Karpas-422 (cell line): ENCODE results near the gene PCDHB12. TPM values are rescaled to one million over a fixed set of nuclear protein-coding genes. Genes with fewer than 3 reads are reported as not detected.
"Not testable (repeated sequence)": the region's sequence is repeated elsewhere in the genome, so short reads cannot be mapped to it uniquely, and the experiment has no call there.

ENCODE experiments used
- DNase-seq: peaks from one replicate; pipeline ENCODE4 v3.0.0-alpha.2; 2015
- H2AFZ ChIP-seq: fragments of 200-600 bp; sonication (generic); 2 replicates; pipeline ENCODE4 v1.6.1; 2014; ENCODE audit warnings: antibody characterized with exemption, low read length, mixed read lengths
- H3K27ac ChIP-seq: fragments of 200-600 bp; sonication (generic); 2 replicates; pipeline ENCODE4 v1.5.1; 2014; ENCODE audit warnings: mild to moderate bottlenecking, low read length, moderate library complexity
- H3K27me3 ChIP-seq: fragments of 200-600 bp; sonication (generic); 2 replicates; pipeline ENCODE4 v1.6.1; 2014; ENCODE audit warnings: low read length, mixed read lengths
- H3K36me3 ChIP-seq: fragments of 200-600 bp; sonication (generic); 2 replicates; pipeline ENCODE4 v1.6.1; 2014; ENCODE audit warnings: low read length, mixed read lengths; ENCODE audit not compliant: insufficient read depth
- H3K4me1 ChIP-seq: fragments of 200-600 bp; sonication (generic); 2 replicates; pipeline ENCODE4 v1.6.1; 2014; ENCODE audit warnings: mild to moderate bottlenecking, low read length, mixed read lengths
- H3K4me2 ChIP-seq: fragments of 200-600 bp; sonication (generic); 2 replicates; pipeline ENCODE4 v1.6.1; 2014; ENCODE audit warnings: low read length, low read depth, mild to moderate bottlenecking; ENCODE audit not compliant: poor library complexity, severe bottlenecking
- H3K4me3 ChIP-seq: fragments of 200-600 bp; sonication (generic); 2 replicates; pipeline ENCODE4 v1.5.1; 2014; ENCODE audit warnings: mild to moderate bottlenecking, antibody characterized with exemption, low read length, mixed read lengths
- H3K79me2 ChIP-seq: fragments of 200-600 bp; sonication (generic); 2 replicates; pipeline ENCODE4 v1.6.1; 2014; ENCODE audit warnings: mild to moderate bottlenecking, low read length, mixed read lengths
- H3K9ac ChIP-seq: fragments of 200-600 bp; sonication (generic); 2 replicates; pipeline ENCODE4 v1.6.0; 2014; ENCODE audit warnings: low read length
- H3K9me2 ChIP-seq: fragments of 200-600 bp; sonication (generic), shearing (Covaris generic); replicated peaks from 2 replicates; pipeline ENCODE4 v1.6.0; 2014; ENCODE audit warnings: mild to moderate bottlenecking, low read length, moderate library complexity; ENCODE audit not compliant: insufficient read depth
- H3K9me3 ChIP-seq: fragments of 300-700, 200-600 bp; sonication (generic); 2 replicates; pipeline ENCODE4 v1.6.1; 2014; ENCODE audit warnings: low read length, mixed read lengths
- H4K20me1 ChIP-seq: fragments of 200-600 bp; sonication (generic); 2 replicates; pipeline ENCODE4 v1.6.1; 2014; ENCODE audit warnings: mild to moderate bottlenecking, antibody characterized with exemption, low read length, low read depth; ENCODE audit not compliant: insufficient read depth
- total RNA-seq: library from RNA; depleted of rRNA; stranded (reverse); fragments of >200 nt; shearing (Covaris generic); gene quantifications from 2 replicates; pipeline ENCODE4 v1.2.3, GENCODE V29; 2014; ENCODE audit warnings: low replicate concordance; rRNA removed

Gene PCDHB12
- total RNA-seq: not detected in 2 replicates

GRCh38 chr5:141208478-141208877 lies at the start of gene PCDHB12:
Gene PCDHB12 (plus strand): TSS chr5:141208719. CDS start chr5:141208908, 189 bp downstream.
- H3K4me1 ChIP-seq: no peaks in the 10 kb centered on the region; the same call in 1 of the 2 replicates
- no peak within 1 kb of the TSS for H3K4me3 ChIP-seq
- H3K79me2 ChIP-seq: no peaks in the 10 kb centered on the region
- no peaks in the 10 kb centered on the region for H3K9me2 ChIP-seq
- no peak within 1 kb of the TSS for H2AFZ ChIP-seq
- H3K27ac ChIP-seq: no peak within 1 kb of the TSS
- no peaks in the 10 kb centered on the region for H3K27me3 ChIP-seq
- peak; percentile 72 for DNase-seq
- no peaks in the 10 kb centered on the region for H3K9me3 ChIP-seq
- H4K20me1 ChIP-seq: no peaks in the 10 kb centered on the region
- no peaks in the 10 kb centered on the region for H3K36me3 ChIP-seq
- H3K9ac ChIP-seq: no peak within 1 kb of the TSS
- no peak within 1 kb of the TSS for H3K4me2 ChIP-seq

- Histone ChIP-seq H3K79me2 (no peaks in the 10 kb centered on the region), H3K4me3 (peak within 1 kb of the TSS; percentile 29; the same call in 1 of the 2 replicates), H2AFZ (peak within 1 kb of the TSS; percentile 54; the same call in 1 of the 2 replicates), H3K27me3 (no peaks in the 10 kb centered on the region), H3K4me2 (peak within 1 kb of the TSS; percentile 48), H3K4me1 (peaks cover 6% of the 10 kb centered on the region), H3K36me3 (no peaks in the 10 kb centered on the region), H3K27ac (no peak within 1 kb of the TSS), H3K9me3 (no peaks in the 10 kb centered on the region), H4K20me1 (no peaks in the 10 kb centered on the region), H3K9me2 (no peaks in the 10 kb centered on the region), H3K9ac (peak within 1 kb of the TSS; percentile 31)
- peak; percentile 80 for DNase-seq
Observed at GRCh38 chr5:141172381-141173204, 35.9 kb upstream of the PCDHB12 start, which contains the start of gene PCDHB7. Gene PCDHB7 (plus strand): TSS chr5:141172644. CDS start chr5:141172836, 192 bp downstream.

- not testable (repeated sequence) for H3K27me3 ChIP-seq, H3K4me1 ChIP-seq, DNase-seq, H3K9me3 ChIP-seq, H2AFZ ChIP-seq, H3K4me3 ChIP-seq, H3K9me2 ChIP-seq, H3K9ac ChIP-seq, H3K4me2 ChIP-seq, H3K79me2 ChIP-seq, H3K27ac ChIP-seq, H4K20me1 ChIP-seq, H3K36me3 ChIP-seq
Observed at GRCh38 chr5:141174291-141175104, 34.0 kb upstream of the PCDHB12 start.

- Histone ChIP-seq H3K27me3 (no peaks in the 10 kb centered on the region), H3K9me2 (no peaks in the 10 kb centered on the region), H3K79me2 (no peaks in the 10 kb centered on the region), H3K4me2 (no peak overlapping the region), H4K20me1 (no peaks in the 10 kb centered on the region), H3K4me1 (peaks cover 6% of the 10 kb centered on the region), H3K4me3 (no peak overlapping the region), H3K36me3 (no peaks in the 10 kb centered on the region), H2AFZ (no peak overlapping the region), H3K9me3 (no peaks in the 10 kb centered on the region), H3K27ac (no peak overlapping the region), H3K9ac (no peak overlapping the region)
- no peak for DNase-seq
Observed at GRCh38 chr5:141175933-141176332, 32.6 kb upstream of the PCDHB12 start.

- H3K27me3 ChIP-seq, H3K4me1 ChIP-seq, H3K4me2 ChIP-seq, H3K27ac ChIP-seq, H3K4me3 ChIP-seq, H3K79me2 ChIP-seq, H4K20me1 ChIP-seq, H3K9me3 ChIP-seq, DNase-seq, H2AFZ ChIP-seq, H3K36me3 ChIP-seq, H3K9me2 ChIP-seq, H3K9ac ChIP-seq: not testable (repeated sequence)
Observed at GRCh38 chr5:141177577-141178191, 30.8 kb upstream of the PCDHB12 start, which contains the start of gene PCDHB8. Gene PCDHB8 (plus strand): TSS chr5:141177790. CDS start chr5:141178035, 245 bp downstream.

- H3K79me2 ChIP-seq, H3K36me3 ChIP-seq, H3K27me3 ChIP-seq, H3K4me1 ChIP-seq, H3K27ac ChIP-seq, DNase-seq, H3K9me2 ChIP-seq, H4K20me1 ChIP-seq, H3K4me3 ChIP-seq, H3K9me3 ChIP-seq, H2AFZ ChIP-seq, H3K4me2 ChIP-seq, H3K9ac ChIP-seq: not testable (repeated sequence)
Observed at GRCh38 chr5:141179371-141179770, 29.1 kb upstream of the PCDHB12 start.

GRCh38 chr5:141179876-141180275 lies 28.6 kb upstream of the PCDHB12 start:
- DNase-seq, H2AFZ ChIP-seq, H3K27me3 ChIP-seq, H3K27ac ChIP-seq, H4K20me1 ChIP-seq, H3K4me2 ChIP-seq, H3K9me2 ChIP-seq, H3K9ac ChIP-seq, H3K79me2 ChIP-seq, H3K4me3 ChIP-seq, H3K4me1 ChIP-seq, H3K9me3 ChIP-seq, H3K36me3 ChIP-seq: not testable (repeated sequence)

- no peaks in the 10 kb centered on the region for H3K9me3 ChIP-seq
Observed at GRCh38 chr5:141180313-141180712, 28.2 kb upstream of the PCDHB12 start.

More at GRCh38 chr5:141180313-141180712, 28.2 kb upstream of the PCDHB12 start:
- no peak overlapping the region for H3K27ac ChIP-seq
- H3K4me1 ChIP-seq: no peaks in the 10 kb centered on the region
- H3K27me3 ChIP-seq: no peaks in the 10 kb centered on the region
- no peak overlapping the region for H3K4me3 ChIP-seq
- no peak overlapping the region for H3K9ac ChIP-seq
- H3K9me2 ChIP-seq: no peaks in the 10 kb centered on the region
- no peak for DNase-seq
- no peak overlapping the region for H2AFZ ChIP-seq
- H3K36me3 ChIP-seq: no peaks in the 10 kb centered on the region
- H4K20me1 ChIP-seq: no peaks in the 10 kb centered on the region
- H3K4me2 ChIP-seq: no peak overlapping the region
- no peaks in the 10 kb centered on the region for H3K79me2 ChIP-seq
